ENCODE results near the gene CAPN12.

DNA sequence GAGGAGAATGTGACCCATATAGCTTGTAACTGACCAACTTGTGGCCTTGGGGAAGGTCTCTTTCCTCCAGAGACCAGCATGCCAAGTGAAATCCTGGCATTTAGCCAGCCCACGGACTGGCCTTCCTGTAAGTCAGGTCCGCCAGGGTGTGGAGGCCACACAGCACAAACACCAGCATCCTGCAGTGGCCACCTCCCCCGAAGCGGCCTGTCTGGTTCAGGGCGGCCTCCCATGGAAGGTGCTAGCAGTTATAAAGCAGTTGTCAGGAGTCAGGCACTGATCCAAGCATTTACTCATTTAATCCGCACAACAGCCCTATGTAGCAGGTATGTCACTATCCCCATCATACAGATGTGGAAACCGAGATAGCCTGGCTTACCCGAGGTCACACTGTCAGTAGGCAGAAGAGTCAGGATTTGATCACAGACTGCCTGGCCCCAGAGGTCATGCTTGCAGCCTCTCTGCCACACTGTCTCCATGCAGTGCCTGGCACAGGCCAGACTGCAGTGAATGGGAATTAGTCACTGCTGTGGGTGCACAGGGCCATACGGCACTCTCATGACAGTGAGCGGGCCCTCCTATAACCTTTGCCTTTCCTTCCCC is 36.7 kb downstream of the CAPN12 start:
- TF ChIP-seq EP300 (IDR thresholded peaks at IDR 0.05) (no peak), POLR2A (IDR thresholded peaks at IDR 0.05; ENCODE audit: low read length) (no peak), MAX (IDR thresholded peaks at IDR 0.05) (peak; percentile 12; the same call in 1 of the 2 replicates), MAZ (IDR thresholded peaks at IDR 0.05; ENCODE audit: borderline replicate concordance, low read depth, low read length) (no peak), EHF (CRISPR knock-in tag; IDR thresholded peaks at IDR 0.05) (no peak), CTCF (IDR thresholded peaks at IDR 0.05) (no peak), CEBPB (IDR thresholded peaks at IDR 0.05) (no peak), MAFK (IDR thresholded peaks at IDR 0.05; ENCODE audit: partially characterized antibody) (no peak), JUNB (IDR thresholded peaks at IDR 0.05) (no peak), MYC (IDR thresholded peaks at IDR 0.05; ENCODE audit: borderline replicate concordance, low read length) (no peak), RNF2 (IDR thresholded peaks at IDR 0.05; ENCODE audit: borderline replicate concordance, low read depth) (no peak)
- TF ChIP-seq, protein P1, sequence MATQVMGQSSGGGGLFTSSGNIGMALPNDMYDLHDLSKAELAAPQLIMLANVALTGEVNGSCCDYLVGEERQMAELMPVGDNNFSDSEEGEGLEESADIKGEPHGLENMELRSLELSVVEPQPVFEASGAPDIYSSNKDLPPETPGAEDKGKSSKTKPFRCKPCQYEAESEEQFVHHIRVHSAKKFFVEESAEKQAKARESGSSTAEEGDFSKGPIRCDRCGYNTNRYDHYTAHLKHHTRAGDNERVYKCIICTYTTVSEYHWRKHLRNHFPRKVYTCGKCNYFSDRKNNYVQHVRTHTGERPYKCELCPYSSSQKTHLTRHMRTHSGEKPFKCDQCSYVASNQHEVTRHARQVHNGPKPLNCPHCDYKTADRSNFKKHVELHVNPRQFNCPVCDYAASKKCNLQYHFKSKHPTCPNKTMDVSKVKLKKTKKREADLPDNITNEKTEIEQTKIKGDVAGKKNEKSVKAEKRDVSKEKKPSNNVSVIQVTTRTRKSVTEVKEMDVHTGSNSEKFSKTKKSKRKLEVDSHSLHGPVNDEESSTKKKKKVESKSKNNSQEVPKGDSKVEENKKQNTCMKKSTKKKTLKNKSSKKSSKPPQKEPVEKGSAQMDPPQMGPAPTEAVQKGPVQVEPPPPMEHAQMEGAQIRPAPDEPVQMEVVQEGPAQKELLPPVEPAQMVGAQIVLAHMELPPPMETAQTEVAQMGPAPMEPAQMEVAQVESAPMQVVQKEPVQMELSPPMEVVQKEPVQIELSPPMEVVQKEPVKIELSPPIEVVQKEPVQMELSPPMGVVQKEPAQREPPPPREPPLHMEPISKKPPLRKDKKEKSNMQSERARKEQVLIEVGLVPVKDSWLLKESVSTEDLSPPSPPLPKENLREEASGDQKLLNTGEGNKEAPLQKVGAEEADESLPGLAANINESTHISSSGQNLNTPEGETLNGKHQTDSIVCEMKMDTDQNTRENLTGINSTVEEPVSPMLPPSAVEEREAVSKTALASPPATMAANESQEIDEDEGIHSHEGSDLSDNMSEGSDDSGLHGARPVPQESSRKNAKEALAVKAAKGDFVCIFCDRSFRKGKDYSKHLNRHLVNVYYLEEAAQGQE (IDR thresholded peaks at IDR 0.05), result no peak
